BJ (cell line): ENCODE results near the gene HMOX1. TPM values are rescaled to one million over a fixed set of nuclear protein-coding genes. Genes with fewer than 3 reads are reported as not detected.

Experiments
- CTCF ChIA-PET: fragments of 350-600 bp; formaldehyde crosslinking; extraction: SDS; loops from one replicate; lab custom pipeline; 2021; ENCODE audit warnings: antibody characterized with exemption, inconsistent platforms; lab: Yijun Ruan, JAX
- POLR2A ChIA-PET: fragments of 300-600 bp; sonication (Branson Sonifier 250); formaldehyde crosslinking; extraction: SDS; loops from one replicate; lab custom pipeline; 2021; ENCODE audit warnings: antibody characterized with exemption; lab: Charles Lee
- DNase-seq: peaks from one replicate; pipeline ENCODE4 v3.0.0-alpha.2; 2011; ENCODE audit warnings: low read depth
- H3K27me3 ChIP-seq: 2 replicates; pipeline ENCODE4 v1.6.0; 2011; ENCODE audit warnings: low read length; ENCODE audit not compliant: control insufficient read depth, insufficient read depth
- H3K36me3 ChIP-seq: 2 replicates; pipeline ENCODE4 v1.5.1; 2011; ENCODE audit warnings: low read length; ENCODE audit not compliant: control insufficient read depth, insufficient read depth
- H3K4me3 ChIP-seq: 2 replicates; pipeline ENCODE4 v1.5.1; 2011; ENCODE audit warnings: low read depth, mild to moderate bottlenecking, control low read depth, low read length
- polyA plus RNA-seq: library from polyadenylated mRNA; depleted of rRNA; stranded (reverse); fragments of >200 nt; gene quantifications from 2 replicates; pipeline ENCODE4 v1.2.3, GENCODE V29; 2011
- TF ChIP-seq, protein P1 (sequence below): IDR thresholded peaks from 2 replicates; pipeline ENCODE4 v1.5.1; 2011; ENCODE audit warnings: low read depth, mild to moderate bottlenecking, control low read depth, inconsistent platforms, low read length, moderate library complexity; ENCODE audit not compliant: insufficient read depth

HMOX1 gene
- polyA plus RNA-seq, 1 experiment, result 71.2 TPM

DNA sequence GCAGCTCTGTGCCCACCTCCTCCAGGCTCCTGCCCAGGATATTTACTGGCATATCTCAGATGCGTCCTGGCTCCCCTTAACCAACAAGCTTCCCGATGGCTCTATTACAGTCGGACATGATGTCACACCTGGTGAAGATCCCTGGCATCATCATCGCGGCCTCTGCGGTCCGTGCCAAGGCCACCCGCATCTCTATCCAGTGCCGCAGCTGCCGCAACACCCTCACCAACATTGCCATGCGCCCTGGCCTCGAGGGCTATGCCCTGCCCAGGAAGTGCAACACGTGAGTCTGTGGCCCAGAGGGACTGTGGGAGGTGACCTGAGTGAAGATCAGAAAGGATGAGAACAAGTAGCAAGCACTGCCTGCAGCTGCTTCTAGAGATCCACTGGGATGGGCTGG, 25.5 kb downstream of the HMOX1 start:
- no peaks in the 10 kb centered on the region for H3K27me3 ChIP-seq
- H3K4me3 ChIP-seq, result no peak overlapping the region
- CTCF ChIA-PET, result interaction anchor here (1.5 kb wide), 1 partner anchor 24 kb away, joined by 3 read pairs; no protein-coding TSS in a partner anchor
- no peak for DNase-seq
- POLR2A ChIA-PET, result no interaction called here
- H3K36me3 ChIP-seq, result peaks cover 7% of the 10 kb centered on the region
- TF ChIP-seq, protein P1, sequence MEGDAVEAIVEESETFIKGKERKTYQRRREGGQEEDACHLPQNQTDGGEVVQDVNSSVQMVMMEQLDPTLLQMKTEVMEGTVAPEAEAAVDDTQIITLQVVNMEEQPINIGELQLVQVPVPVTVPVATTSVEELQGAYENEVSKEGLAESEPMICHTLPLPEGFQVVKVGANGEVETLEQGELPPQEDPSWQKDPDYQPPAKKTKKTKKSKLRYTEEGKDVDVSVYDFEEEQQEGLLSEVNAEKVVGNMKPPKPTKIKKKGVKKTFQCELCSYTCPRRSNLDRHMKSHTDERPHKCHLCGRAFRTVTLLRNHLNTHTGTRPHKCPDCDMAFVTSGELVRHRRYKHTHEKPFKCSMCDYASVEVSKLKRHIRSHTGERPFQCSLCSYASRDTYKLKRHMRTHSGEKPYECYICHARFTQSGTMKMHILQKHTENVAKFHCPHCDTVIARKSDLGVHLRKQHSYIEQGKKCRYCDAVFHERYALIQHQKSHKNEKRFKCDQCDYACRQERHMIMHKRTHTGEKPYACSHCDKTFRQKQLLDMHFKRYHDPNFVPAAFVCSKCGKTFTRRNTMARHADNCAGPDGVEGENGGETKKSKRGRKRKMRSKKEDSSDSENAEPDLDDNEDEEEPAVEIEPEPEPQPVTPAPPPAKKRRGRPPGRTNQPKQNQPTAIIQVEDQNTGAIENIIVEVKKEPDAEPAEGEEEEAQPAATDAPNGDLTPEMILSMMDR, result no peak

DNA sequence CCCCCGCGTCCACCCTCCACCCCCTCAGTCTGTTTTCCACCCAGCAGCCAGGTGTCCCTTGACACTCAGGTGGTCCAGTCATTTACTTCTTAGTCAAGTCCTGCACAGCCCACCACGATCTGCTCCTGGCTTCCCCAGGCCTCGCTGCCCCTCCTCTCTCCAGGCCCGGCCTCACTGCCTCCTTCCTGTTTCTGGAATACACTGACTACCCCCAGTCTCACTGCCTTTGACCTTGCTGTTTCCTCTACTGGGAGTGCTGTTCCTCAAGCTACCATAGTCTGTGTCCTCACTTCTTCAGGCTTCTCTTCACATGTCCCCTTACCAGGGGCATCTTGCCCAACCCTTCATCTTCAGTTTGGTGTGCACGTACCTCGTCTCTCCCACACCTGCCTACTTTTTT, 26.5 kb downstream of the HMOX1 start:
- ChIA-PET CTCF (interaction anchor here (1.1 to 1.5 kb wide), 2 partner anchors 21 to 23 kb away, joined by 3 read pairs; no protein-coding TSS in a partner anchor), POLR2A (no interaction called here)
- no peak for DNase-seq
- H3K27me3 ChIP-seq, result no peaks in the 10 kb centered on the region
- H3K36me3 ChIP-seq, result peaks cover 7% of the 10 kb centered on the region
- H3K4me3 ChIP-seq, result no peak overlapping the region
- TF ChIP-seq, protein P1, result no peak

DNA sequence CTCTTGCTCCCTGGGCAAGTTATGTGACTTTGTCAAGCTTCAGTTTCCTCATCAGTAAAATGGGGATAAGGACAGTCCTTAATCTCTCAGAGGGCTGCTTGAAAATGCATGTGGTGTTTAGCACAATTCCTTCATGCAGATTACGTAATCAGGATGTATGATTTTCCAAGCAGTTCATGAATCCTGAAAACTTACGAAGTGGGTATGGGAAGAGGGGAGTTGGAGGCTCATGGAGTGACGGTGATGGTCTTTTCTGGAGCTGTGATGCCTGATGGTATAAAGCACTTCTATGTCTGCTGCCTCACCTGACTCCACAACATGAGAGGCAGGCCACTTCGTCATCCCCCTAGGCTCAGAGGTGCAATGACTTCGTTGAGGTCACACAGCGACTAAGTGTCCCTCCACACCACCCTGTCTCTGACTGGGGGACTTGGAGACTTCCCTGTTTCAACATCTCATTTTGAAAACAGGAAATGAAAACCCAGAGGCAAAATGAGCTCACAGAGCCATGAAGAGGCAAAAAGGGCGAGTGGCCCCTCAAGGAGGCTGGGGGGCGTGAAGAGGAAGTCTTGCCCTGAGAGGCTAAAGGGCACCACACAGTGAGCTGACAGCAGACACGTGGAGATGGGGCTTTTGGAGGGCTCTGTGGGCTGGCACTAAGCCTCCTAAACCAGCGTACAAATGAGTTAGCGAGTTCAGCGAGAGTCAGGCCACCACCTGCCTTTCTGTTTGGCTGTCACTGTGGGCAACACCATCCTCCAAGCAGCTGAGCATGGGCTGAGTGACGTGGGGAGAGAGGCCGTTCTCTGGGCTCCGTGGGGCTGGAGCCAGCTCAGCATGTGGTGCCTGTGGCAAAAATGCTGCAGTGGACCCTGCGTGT, 29.1 kb downstream of the HMOX1 start:
- POLR2A ChIA-PET, result no interaction called here
- peaks cover 11% of the 10 kb centered on the region for H3K36me3 ChIP-seq

DNA sequence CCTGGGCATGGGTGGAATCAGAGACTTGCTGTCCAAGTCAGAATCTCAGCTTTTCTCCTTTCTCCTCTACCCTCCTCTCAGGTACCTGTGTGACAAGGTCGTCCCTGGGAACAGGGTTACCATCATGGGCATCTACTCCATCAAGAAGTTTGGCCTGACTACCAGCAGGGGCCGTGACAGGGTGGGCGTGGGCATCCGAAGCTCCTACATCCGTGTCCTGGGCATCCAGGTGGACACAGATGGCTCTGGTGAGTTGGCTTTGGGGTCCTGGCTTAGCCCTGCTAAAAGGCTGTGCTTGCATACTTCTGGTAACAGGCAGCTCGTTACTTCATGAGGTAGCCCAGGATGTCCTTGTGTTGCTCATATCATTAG, 29.8 kb downstream of the HMOX1 start:
- Histone ChIP-seq H3K36me3 (peaks cover 11% of the 10 kb centered on the region), H3K4me3 (no peak overlapping the region), H3K27me3 (no peaks in the 10 kb centered on the region)
- DNase-seq, result no peak
- POLR2A ChIA-PET, result no interaction called here
- CTCF ChIA-PET, result interaction anchor here (0.6 to 1.5 kb wide), 3 partner anchors 9 to 20 kb away, joined by 3 to 4 read pairs (median 4); no protein-coding TSS in a partner anchor
- TF ChIP-seq, protein P1, result no peak

More for the DNA sequence above, 29.1 kb downstream of the HMOX1 start:
- H3K27me3 ChIP-seq, result no peaks in the 10 kb centered on the region
- CTCF ChIA-PET, result interaction anchor here (0.6 to 1.6 kb wide), 5 partner anchors 9 to 59 kb away, joined by 3 to 4 read pairs (median 3); no protein-coding TSS in a partner anchor
- TF ChIP-seq, protein P1, result no peak
- DNase-seq, result no peak
- no peak overlapping the region for H3K4me3 ChIP-seq

DNA sequence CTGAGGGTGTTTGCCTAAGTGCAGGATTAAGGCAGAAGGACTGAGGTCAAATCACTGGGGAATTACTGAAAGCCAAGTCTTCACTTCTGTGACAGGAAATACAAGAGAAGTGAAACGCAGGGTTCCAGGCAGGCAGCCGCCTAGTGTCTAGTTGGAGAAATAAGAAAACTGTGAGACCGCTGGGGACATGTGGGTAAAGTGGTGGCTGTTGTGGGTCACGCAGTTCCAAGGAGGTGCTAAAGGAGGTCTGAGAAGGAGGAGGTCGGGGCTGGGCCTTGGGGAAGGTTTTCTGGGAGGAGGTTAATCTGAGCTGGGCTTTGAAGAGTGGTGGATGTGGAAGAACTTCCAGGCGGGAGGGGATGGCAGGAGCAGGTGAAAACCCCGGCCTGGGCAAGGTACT, 30.2 kb downstream of the HMOX1 start:
- Histone ChIP-seq H3K27me3 (no peaks in the 10 kb centered on the region), H3K4me3 (no peak overlapping the region), H3K36me3 (peaks cover 11% of the 10 kb centered on the region)
- ChIA-PET CTCF (interaction anchor here (0.6 to 0.8 kb wide), 2 partner anchors 8 to 60 kb away, joined by 3 read pairs; no protein-coding TSS in a partner anchor), POLR2A (no interaction called here)
- TF ChIP-seq, protein P1, result no peak
- DNase-seq, result no peak
